A549 (cell line): Measurements from ENCODE around the gene PDE4DIP. TPM values are rescaled to one million over a fixed set of nuclear protein-coding genes. Genes with fewer than 3 reads are reported as not detected.
"Not testable (repeated sequence)": the region's sequence is repeated elsewhere in the genome, so short reads cannot be mapped to it uniquely, and the experiment has no call there.

Experiments used
- ATAC-seq, 2 experiments: fragments of 200-7000 bp in 1 of 2; fragments of >200 bp in 1 of 2; cut with Nextera tagmentation in 1 of 2; cut with Tn5 transposase in 1 of 2; 3 replicates each; pipeline versions ENCODE4 v1.8.0 to v1.9.1; 2018 to 2020; ENCODE audit warnings: mild to moderate bottlenecking in 1 of 2, moderate library complexity in 1 of 2
- CTCF ChIA-PET: fragments of 300-600 bp; sonication (Branson Sonifier 250); formaldehyde crosslinking; extraction: SDS; loops from one replicate; lab custom pipeline; 2021; ENCODE audit warnings: antibody characterized with exemption, inconsistent platforms; lab: Yijun Ruan, JAX
- POLR2A ChIA-PET: fragments of 350-600 bp; formaldehyde crosslinking; extraction: SDS; loops from one replicate; lab custom pipeline; 2021; ENCODE audit warnings: antibody characterized with exemption, inconsistent platforms; lab: Yijun Ruan, JAX
- DNase-seq, 2 experiments: peaks; one replicate each; pipeline versions ENCODE4 v3.0.0 to v3.0.0-alpha.2; 2011 to 2016; ENCODE audit warnings: low read depth in 1 of 2, low spot score in 1 of 2
- FAIRE-seq: peaks from 2 replicates; lab custom pipeline; 2011; peaks lifted over from hg19 to GRCh38; lab: Jason Lieb, UNC
- H3K27ac ChIP-seq, 2 experiments: fragments of >200 bp; sonication (Bioruptor Twin); formaldehyde crosslinking; 3 replicates each; pipeline ENCODE4 v1.5.1; 2016 to 2017
- H3K4me1 ChIP-seq: fragments of >200 bp; sonication (Bioruptor Twin); formaldehyde crosslinking; 3 replicates; pipeline ENCODE4 v1.6.1; 2016
- H3K4me2 ChIP-seq: fragments of >200 bp; sonication (Bioruptor Twin); formaldehyde crosslinking; 3 replicates; pipeline ENCODE4 v1.6.1; 2016
- H3K4me3 ChIP-seq: fragments of >200 bp; sonication (Bioruptor Twin); formaldehyde crosslinking; 3 replicates; pipeline ENCODE4 v1.5.1; 2016
- H3K9me3 ChIP-seq: fragments of >200 bp; sonication (Bioruptor Twin); formaldehyde crosslinking; 3 replicates; pipeline ENCODE4 v1.6.1; 2016
- WGBS: methylation state at CpG from one replicate; pipeline ENCODE4 v1.1.6; 2017; ENCODE audit errors: missing lambda C conversion rate; 5-methylcytosine and 5-hydroxymethylcytosine counted together
- polyA plus RNA-seq, 4 experiments: library from polyadenylated mRNA; depleted of rRNA in 3 of 4; stranded (reverse); fragments of >200 nt; fragmentation: RNase III in 1 of 4; extraction: RNeasy Plus Mini Kit Qiagen cat#74134 plus additional on column Dnase treatment in 1 of 4; gene quantifications; 2 replicates in 3 of 4; 3 replicates in 1 of 4; pipeline ENCODE4 v1.2.3, GENCODE V29; 2011 to 2017

PDE4DIP gene
- polyA plus RNA-seq, 2 of the 4 experiments (the other 2 are of a cell fraction): 6.4 to 9.2 TPM

- POLR2A ChIA-PET, H3K27ac ChIP-seq, ATAC-seq, H3K4me2 ChIP-seq, FAIRE-seq, DNase-seq, H3K4me1 ChIP-seq, CTCF ChIA-PET, H3K9me3 ChIP-seq, H3K4me3 ChIP-seq: not testable (repeated sequence)
- 64% methylated on average over 3 of the region's 3 CpGs for WGBS
Measured at GRCh38 chr1:148989378-148989777, 145.2 kb downstream of the PDE4DIP start.

DNA sequence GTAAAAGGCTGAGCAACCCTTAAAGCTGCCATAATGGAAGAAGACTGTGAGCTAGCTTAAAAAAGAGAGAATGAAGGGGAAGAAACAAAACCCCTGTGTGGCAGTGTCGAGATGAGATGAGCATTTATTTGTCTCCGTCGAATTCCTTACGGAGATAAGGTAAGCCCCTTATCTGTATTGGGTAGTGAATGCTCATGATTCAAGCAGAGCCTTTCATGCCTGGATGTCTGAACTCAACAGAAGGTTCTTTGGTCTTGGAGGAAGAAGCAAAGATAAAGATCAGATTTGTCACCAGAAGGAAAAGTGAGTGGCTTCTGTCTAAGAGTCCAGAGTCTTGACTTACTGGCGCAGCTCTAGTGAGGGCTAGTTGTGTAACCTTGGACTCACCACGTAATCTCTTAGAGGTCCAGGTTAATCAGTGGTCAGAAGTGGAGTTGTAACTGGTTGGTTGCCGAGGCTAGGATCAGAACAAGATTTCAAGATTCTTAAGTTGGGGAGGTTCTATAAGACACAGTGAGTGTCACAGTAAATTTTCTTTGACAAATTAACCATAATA is 146.1 kb downstream of the PDE4DIP start:
- FAIRE-seq, DNase-seq, POLR2A ChIA-PET, H3K4me3 ChIP-seq, H3K4me1 ChIP-seq, ATAC-seq, H3K4me2 ChIP-seq, H3K27ac ChIP-seq, CTCF ChIA-PET, H3K9me3 ChIP-seq: not testable (repeated sequence)
- 63% methylated on average over 6 of the region's 7 CpGs for WGBS

DNA sequence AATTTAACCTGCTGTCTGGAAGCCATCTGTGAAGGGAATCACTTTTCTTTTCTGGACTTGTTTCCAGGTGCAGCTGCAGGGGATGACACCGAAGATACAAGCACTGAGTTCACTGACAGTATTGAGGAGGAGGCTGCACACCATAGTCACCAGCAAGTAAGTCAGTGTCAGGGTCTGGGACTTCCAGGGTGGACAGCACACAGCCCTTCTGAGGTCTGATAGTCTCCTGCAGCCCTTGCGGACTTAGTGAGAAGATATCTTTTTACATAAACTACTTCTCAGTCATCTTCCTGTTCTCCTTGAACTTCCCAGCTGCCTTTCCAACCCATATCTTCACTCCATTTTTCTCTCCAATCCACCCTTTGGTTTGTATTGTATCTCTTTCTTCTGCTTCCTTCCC is 147.6 kb downstream of the PDE4DIP start:
- H3K9me3 ChIP-seq, H3K27ac ChIP-seq, H3K4me1 ChIP-seq, POLR2A ChIA-PET, H3K4me2 ChIP-seq, DNase-seq, FAIRE-seq, H3K4me3 ChIP-seq, CTCF ChIA-PET: not testable (repeated sequence)
- peak in 1 of 2 experiments; percentile 22; a peak in 1 of 6 replicates for ATAC-seq
- WGBS: 89% methylated on average over 1 of the region's 2 CpGs

- DNase-seq, H3K4me1 ChIP-seq, FAIRE-seq, POLR2A ChIA-PET, H3K9me3 ChIP-seq, H3K27ac ChIP-seq, CTCF ChIA-PET, H3K4me2 ChIP-seq, H3K4me3 ChIP-seq: not testable (repeated sequence)
- 23% methylated on average over 1 of the region's 2 CpGs for WGBS
- ATAC-seq: peak; percentile 42 to 69; a peak in 4 of 6 replicates
Measured at GRCh38 chr1:148992364-148992763, 148.1 kb downstream of the PDE4DIP start.

DNA sequence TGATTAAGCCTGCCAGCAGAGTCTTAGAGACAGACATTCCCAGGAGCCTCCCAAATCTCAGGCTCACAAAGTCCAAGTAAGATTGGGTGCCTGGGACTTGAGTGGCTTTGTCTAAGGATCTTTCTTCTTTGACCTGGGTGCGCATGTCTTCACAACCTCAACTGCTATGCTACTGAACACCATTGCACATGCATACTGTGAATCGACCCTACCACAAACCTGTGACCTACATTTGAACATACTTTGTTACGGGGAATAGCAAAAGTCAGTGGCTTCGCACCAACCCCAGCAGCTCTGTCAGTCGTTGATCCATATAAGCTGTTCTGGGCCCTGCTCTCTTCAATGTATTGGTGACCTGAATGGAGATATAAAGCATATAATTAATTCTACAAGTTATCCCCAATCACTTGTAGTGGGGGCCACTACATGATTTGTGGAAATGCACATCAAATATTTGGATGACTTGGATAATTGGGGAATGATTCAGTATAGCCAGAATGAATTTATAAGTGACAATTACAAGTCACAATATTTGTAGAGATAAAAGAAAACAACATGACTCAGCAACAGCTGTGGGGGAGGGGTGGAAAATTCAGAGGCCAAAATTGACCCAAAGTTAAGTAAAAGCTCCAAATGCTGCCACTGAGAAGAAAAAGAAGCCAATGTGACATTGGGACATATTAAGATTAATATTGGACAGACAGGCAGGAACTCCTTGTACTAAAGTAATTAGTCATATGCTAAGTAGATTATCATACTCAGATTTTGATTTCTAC is 152.4 kb downstream of the PDE4DIP start:
- POLR2A ChIA-PET, H3K9me3 ChIP-seq, CTCF ChIA-PET, ATAC-seq, H3K4me2 ChIP-seq, H3K27ac ChIP-seq, H3K4me1 ChIP-seq, H3K4me3 ChIP-seq, DNase-seq, FAIRE-seq: not testable (repeated sequence)
- 86% methylated on average over 5 of the region's 5 CpGs for WGBS

- H3K4me1 ChIP-seq, ATAC-seq, FAIRE-seq, H3K27ac ChIP-seq, CTCF ChIA-PET, DNase-seq, H3K9me3 ChIP-seq, H3K4me3 ChIP-seq, POLR2A ChIA-PET, H3K4me2 ChIP-seq: not testable (repeated sequence)
- 82% methylated on average over 3 of the region's 6 CpGs for WGBS
Measured at GRCh38 chr1:148997405-148997804, 153.2 kb downstream of the PDE4DIP start.

GRCh38 chr1:149002664-149003063 is 158.4 kb downstream of the PDE4DIP start:
- H3K27ac ChIP-seq, POLR2A ChIA-PET, H3K4me1 ChIP-seq, ATAC-seq, H3K4me2 ChIP-seq, FAIRE-seq, H3K9me3 ChIP-seq, H3K4me3 ChIP-seq, CTCF ChIA-PET, DNase-seq: not testable (repeated sequence)
- WGBS: 0% methylated on average over 1 of the region's 8 CpGs

GRCh38 chr1:149008326-149008725 is 164.1 kb downstream of the PDE4DIP start:
- FAIRE-seq, CTCF ChIA-PET, DNase-seq, ATAC-seq, POLR2A ChIA-PET, H3K4me2 ChIP-seq, H3K9me3 ChIP-seq, H3K27ac ChIP-seq, H3K4me3 ChIP-seq, H3K4me1 ChIP-seq: not testable (repeated sequence)
- WGBS: no CpG with 5 or more reads among the region's 4 CpGs

DNA sequence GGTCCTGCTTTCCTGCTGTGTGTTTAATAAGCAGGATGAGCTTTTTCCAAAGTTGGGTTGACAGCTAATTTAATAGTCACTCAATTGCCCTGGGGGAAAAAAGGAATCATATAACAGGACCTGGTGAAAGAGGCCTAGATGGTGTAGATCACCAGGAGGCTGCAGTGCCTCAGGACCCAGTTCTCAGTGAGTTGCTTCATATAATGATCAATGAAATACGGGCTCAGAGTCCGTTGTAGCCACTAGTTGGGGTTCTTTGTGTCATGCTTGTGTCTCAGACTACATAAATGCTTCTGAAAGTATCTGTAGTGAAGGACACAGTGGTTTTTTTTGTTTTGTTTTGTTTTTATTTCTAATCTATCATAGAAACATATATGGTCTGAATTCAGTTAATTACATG is 164.5 kb downstream of the PDE4DIP start:
- POLR2A ChIA-PET, H3K4me1 ChIP-seq, H3K4me3 ChIP-seq, CTCF ChIA-PET, FAIRE-seq, H3K4me2 ChIP-seq, H3K9me3 ChIP-seq, H3K27ac ChIP-seq, DNase-seq, ATAC-seq: not testable (repeated sequence)
- WGBS: 8% methylated on average over 2 of the region's 2 CpGs

DNA sequence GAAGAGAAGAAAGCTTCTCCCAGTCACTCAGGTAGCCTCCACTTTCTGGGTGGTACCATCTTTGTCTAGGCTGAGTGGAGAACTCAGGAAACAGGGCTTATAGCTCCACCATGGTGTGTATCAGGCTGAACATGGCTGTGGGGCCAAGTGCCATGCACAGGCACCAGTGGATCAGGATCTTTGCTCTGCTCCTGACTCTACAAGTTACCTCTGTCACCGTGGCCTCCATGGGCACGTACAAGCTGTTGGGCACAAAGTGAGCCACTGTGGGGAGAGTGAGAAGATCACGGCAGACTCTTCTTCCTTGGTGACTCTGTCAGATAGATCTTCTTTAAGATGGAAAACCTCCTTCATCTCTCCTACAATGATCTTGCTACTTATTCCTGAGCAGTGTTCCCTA is 165.5 kb downstream of the PDE4DIP start:
- POLR2A ChIA-PET, DNase-seq, FAIRE-seq, H3K27ac ChIP-seq, H3K4me3 ChIP-seq, ATAC-seq, H3K4me2 ChIP-seq, H3K9me3 ChIP-seq, CTCF ChIA-PET, H3K4me1 ChIP-seq: not testable (repeated sequence)
- WGBS: 33% methylated on average over 3 of the region's 3 CpGs

DNA sequence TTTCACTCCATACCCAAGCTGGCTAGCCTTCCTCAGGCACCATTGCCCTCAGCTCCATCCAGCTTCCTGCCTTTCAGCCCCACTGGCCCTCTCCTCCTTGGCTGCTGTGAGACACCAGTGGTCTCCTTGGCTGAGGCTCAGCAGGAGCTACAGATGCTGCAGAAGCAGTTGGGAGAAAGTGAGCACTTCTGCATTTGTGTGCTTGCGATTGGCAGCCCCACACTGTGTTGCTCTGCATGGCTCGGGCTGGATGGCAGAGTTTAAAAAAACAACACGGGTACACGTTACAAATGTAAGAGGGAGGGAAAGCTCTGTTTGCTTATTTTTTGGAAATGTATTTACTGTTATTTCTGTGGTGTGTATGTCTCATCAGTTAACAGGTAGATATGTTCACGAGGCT is 168.4 kb downstream of the PDE4DIP start:
- ATAC-seq, H3K4me3 ChIP-seq, DNase-seq, H3K4me1 ChIP-seq, CTCF ChIA-PET, POLR2A ChIA-PET, H3K9me3 ChIP-seq, H3K4me2 ChIP-seq, H3K27ac ChIP-seq, FAIRE-seq: not testable (repeated sequence)
- 100% methylated on average over 1 of the region's 5 CpGs for WGBS
